CD8-positive, alpha-beta memory T cell (primary cell): ENCODE results near the gene QARS1. TPM values are rescaled to one million over a fixed set of nuclear protein-coding genes. Genes with fewer than 3 reads are reported as not detected.

ENCODE experiments used
- CTCF ChIA-PET: fragments of 350-600 bp; sonication (Branson Sonifier 250); formaldehyde crosslinking; loops from one replicate; lab custom pipeline; 2021; ENCODE audit warnings: antibody characterized with exemption; lab: Charles Lee
- POLR2A ChIA-PET: fragments of 350-600 bp; sonication (Branson Sonifier 250); formaldehyde crosslinking; loops from one replicate; lab custom pipeline; 2021; ENCODE audit warnings: antibody characterized with exemption; lab: Charles Lee
- DNase-seq, 5 donors: peaks; one replicate each; pipeline versions ENCODE4 v3.0.0 to v3.0.0-alpha.2; 2020 to 2022; ENCODE audit warnings: mixed read lengths in 1 of 5
- H3K27ac ChIP-seq: one replicate; pipeline ENCODE4 v1.7.0; 2013; ENCODE audit warnings: low read depth, mild to moderate bottlenecking, low read length, moderate library complexity
- H3K27me3 ChIP-seq: 2 replicates; pipeline ENCODE4 v1.7.0; 2013; ENCODE audit warnings: low read length, mild to moderate bottlenecking; ENCODE audit not compliant: insufficient read depth, poor library complexity, severe bottlenecking
- H3K36me3 ChIP-seq: 2 replicates; pipeline ENCODE4 v1.7.0; 2013; ENCODE audit warnings: mild to moderate bottlenecking, low read length, moderate library complexity; ENCODE audit not compliant: insufficient read depth
- H3K4me1 ChIP-seq: 2 replicates; pipeline ENCODE4 v1.7.0; 2013; ENCODE audit warnings: mild to moderate bottlenecking, low read length, moderate library complexity; ENCODE audit not compliant: insufficient read depth
- H3K4me3 ChIP-seq: 2 replicates; pipeline ENCODE4 v1.7.0; 2013; ENCODE audit warnings: mild to moderate bottlenecking, low read length
- H3K9me3 ChIP-seq: 2 replicates; pipeline ENCODE4 v1.7.0; 2013; ENCODE audit warnings: mild to moderate bottlenecking, low read length
- H3K27ac Mint-ChIP-seq, 8 donors: one replicate each; pipeline ENCODE4 v1.8.0; 2020 to 2021; ENCODE audit warnings: mixed read lengths in 8 of 8, mild to moderate bottlenecking in 6 of 8, inconsistent platforms in 3 of 8, moderate library complexity in 3 of 8
- H3K27me3 Mint-ChIP-seq, 2 donors: one replicate each; pipeline ENCODE4 v1.8.0; 2020 to 2021; ENCODE audit warnings: mixed read lengths in 2 of 2, mild to moderate bottlenecking in 1 of 2, moderate library complexity in 1 of 2
- H3K36me3 Mint-ChIP-seq, 3 donors: one replicate each; pipeline ENCODE4 v1.8.0; 2020 to 2021; ENCODE audit warnings: mixed read lengths in 3 of 3, inconsistent platforms in 1 of 3, mild to moderate bottlenecking in 1 of 3
- H3K4me1 Mint-ChIP-seq, 3 donors: one replicate each; pipeline ENCODE4 v1.8.0; 2020 to 2021; ENCODE audit warnings: mixed read lengths in 3 of 3, inconsistent platforms in 1 of 3, mild to moderate bottlenecking in 1 of 3
- H3K4me3 Mint-ChIP-seq, 7 donors: one replicate each; pipeline ENCODE4 v1.8.0; 2020 to 2021; ENCODE audit warnings: mixed read lengths in 7 of 7, mild to moderate bottlenecking in 6 of 7, moderate library complexity in 4 of 7, inconsistent platforms in 2 of 7
- H3K9me3 Mint-ChIP-seq, 5 donors: one replicate each; pipeline ENCODE4 v1.8.0; 2020 to 2022; ENCODE audit warnings: mixed read lengths in 5 of 5, mild to moderate bottlenecking in 3 of 5, moderate library complexity in 2 of 5, inconsistent platforms in 1 of 5
- polyA plus RNA-seq: library from polyadenylated mRNA; unstranded; fragments of 300-500 nt; fragmentation: Illumina TruSeq; gene quantifications from one replicate; pipeline ENCODE4 v1.2.3, GENCODE V29; 2021
- total RNA-seq, 2 experiments: library from RNA; stranded (reverse); gene quantifications; one replicate each; pipeline ENCODE4 v1.2.3, GENCODE V29; 2021

The QARS1 gene
- total and polyA plus RNA-seq, 3 experiments from 2014 or later = 95.8 to 244 (median 233) TPM

DNA sequence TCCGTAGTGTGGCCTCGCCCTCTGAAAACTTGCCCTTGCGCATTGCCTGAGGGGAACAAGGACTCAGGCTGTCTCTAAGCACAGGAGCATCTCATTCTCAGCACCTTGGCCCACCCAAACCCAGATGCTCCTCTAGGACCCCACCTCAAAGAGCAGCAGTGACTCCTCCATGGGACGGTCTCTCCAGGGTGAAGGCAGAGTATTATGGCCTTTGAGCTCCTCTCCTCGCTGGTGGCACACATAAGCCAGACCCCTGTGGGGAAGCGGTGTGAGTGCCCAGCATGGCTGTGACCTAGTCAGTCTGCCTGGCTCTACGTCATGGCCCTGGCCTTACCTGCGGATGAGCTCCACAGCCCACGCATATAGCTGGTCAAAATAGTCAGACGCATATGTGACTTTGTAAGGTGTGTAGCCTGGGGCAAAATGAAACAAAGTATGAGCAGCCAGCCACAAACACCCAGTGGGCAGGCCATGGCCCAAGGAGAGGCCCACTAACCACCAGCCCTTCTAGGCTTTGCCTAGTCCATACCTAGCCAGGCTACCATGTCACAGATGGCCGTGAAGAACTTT, 4.4 kb downstream of the QARS1 start:
- no peaks in the 10 kb centered on the region for H3K9me3 ChIP-seq
- DNase-seq = no peak
- peak overlapping the region in 1 of 7 donors; percentile 58 for H3K4me3 Mint-ChIP-seq
- H3K4me1 ChIP-seq = peaks cover 15% of the 10 kb centered on the region
- no peaks in the 10 kb centered on the region for H3K9me3 Mint-ChIP-seq
- H3K27me3 Mint-ChIP-seq = no peaks in the 10 kb centered on the region
- CTCF ChIA-PET = no interaction called here
- H3K36me3 Mint-ChIP-seq = peaks cover 6 to 72% (median 10%) of the 10 kb centered on the region in 3 donors
- H3K27ac Mint-ChIP-seq = no peak overlapping the region
- peaks cover 21 to 25% (median 24%) of the 10 kb centered on the region in 3 donors for H3K4me1 Mint-ChIP-seq
- POLR2A ChIA-PET = interaction anchor here (1.3 kb wide), 1 partner anchor 21 kb away, joined by 3 read pairs; the partner anchor contains the start of gene USP19
- H3K4me3 ChIP-seq = no peak overlapping the region
- H3K27me3 ChIP-seq = no peaks in the 10 kb centered on the region
- peaks cover 47% of the 10 kb centered on the region for H3K36me3 ChIP-seq
- H3K27ac ChIP-seq = no peak overlapping the region

DNA sequence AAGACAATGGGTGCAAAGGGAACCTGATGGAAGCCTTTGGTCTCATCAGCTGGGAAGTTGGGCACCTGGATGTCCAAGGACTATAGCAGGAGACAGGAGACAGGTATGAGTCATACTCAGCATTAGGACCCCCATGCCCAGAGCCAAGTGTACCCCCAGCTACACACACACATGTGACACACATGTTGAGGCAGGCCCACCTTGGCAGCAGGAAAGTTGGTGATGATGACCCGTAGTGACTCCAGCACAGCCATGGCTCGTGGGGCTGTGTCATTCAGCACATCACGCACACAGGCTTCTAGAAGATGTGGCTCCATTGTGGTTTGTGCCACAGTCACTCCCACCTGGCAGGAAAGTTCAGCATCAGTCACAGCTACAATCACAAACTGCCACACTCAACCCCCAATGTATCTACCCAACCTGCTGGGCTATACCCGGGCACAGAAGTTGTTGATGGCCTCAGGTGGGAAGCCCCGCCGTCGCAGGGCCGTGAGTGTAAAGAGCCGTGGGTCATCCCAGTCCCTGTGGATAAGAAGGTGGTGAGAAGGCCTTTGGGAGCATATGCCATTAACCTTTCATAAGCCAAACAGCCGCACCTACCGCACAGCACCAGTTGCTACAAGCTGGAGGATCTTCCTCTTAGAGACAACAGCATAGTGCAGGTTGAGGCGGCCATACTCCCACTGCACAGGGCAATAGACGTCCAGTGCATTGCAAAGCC, 5.5 kb downstream of the QARS1 start:
- Mint-ChIP-seq H3K4me1 (peaks cover 15 to 20% (median 20%) of the 10 kb centered on the region in 3 donors), H3K27ac (peak overlapping the region in 3 of 8 donors; percentile 7 to 54 (median 9)), H3K4me3 (no peak overlapping the region), H3K27me3 (no peaks in the 10 kb centered on the region), H3K36me3 (peaks cover 6 to 68% (median 10%) of the 10 kb centered on the region in 3 donors), H3K9me3 (no peaks in the 10 kb centered on the region)
- Histone ChIP-seq H3K4me1 (peaks cover 17% of the 10 kb centered on the region), H3K9me3 (no peaks in the 10 kb centered on the region), H3K36me3 (peaks cover 47% of the 10 kb centered on the region), H3K4me3 (no peak overlapping the region), H3K27ac (no peak overlapping the region), H3K27me3 (no peaks in the 10 kb centered on the region)
- no peak for DNase-seq
- CTCF ChIA-PET = no interaction called here
- POLR2A ChIA-PET = interaction anchor here (1.3 kb wide), 1 partner anchor 22 kb away, joined by 3 read pairs; the partner anchor contains the start of gene USP19

DNA sequence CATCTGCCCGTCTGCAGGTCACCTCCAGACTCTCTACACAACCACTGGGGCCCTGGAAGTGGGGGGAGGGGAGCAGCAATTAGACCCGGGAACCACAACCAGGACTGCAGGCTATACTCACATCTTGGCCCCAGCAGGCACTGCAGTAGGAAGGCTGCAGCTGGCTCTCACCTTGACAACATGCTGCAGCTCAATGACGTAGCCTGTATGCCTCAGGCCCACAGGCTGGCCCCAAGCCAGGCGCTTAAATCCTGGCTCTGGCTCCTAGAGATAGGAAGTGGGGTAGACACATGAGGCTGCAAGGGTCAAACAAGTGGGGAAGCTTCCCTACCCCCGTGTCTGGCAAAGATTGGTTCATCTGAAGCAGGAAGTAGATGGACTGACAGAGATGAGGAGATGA, 6.1 kb downstream of the QARS1 start:
- Histone ChIP-seq H3K27me3 (no peaks in the 10 kb centered on the region), H3K36me3 (peaks cover 47% of the 10 kb centered on the region)
- POLR2A ChIA-PET = no interaction called here

DNA sequence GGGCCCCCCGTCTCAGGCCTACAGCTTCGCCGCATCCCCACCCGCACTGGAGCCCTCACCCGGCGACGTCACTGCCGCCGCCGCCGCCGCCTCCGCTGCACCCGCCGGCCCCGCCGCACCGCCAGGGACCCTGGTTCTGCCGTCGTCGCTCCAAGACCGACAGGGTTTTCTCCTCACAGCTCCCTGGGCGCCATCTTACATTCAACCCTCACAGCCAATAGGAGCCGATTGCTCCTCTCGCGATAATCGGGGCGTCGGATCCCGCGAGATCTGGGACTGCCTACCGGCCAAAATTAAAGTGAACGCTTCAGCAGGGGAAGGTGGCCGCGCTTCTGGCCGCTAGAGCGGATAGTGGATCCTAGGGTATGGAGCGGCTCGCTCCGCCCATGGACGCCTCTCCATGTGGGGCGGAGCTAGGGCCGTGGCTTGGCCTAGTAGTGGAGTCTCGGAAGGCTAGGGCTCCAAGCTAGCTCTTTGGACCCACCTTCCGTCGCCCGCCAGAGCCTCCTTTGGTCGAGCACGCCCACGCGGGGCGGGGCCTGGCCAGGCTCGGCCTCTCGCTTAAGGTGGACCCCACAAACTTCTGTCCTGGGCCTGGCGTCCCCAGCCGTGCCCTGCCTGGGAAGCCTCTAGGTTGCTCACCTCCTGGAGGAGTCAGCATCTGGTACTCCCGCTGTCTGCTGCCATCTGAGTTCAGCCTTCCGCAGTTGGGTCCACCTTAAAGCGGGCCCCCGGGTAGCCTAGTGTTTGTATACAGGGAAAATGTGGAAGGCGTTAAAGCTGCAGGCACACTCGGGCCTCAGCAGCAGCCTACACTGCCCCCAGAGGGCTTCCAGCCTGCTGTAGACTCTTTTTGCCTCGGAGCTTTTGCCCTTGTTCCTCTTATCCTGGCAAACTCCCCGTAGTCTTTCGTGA, 10.4 kb downstream of the QARS1 start, which contains the start of gene QRICH1:
Gene QRICH1 (minus strand): TSS at position 219 of the 915 bp plus-strand sequence. CDS start 17,054 bp downstream, outside the sequence.
- H3K27ac ChIP-seq = peak within 1 kb of the TSS; percentile 81
- Mint-ChIP-seq H3K4me1 (peaks cover 29 to 42% (median 40%) of the 10 kb centered on the region in 3 donors), H3K36me3 (peaks cover 0 to 53% (median 0%) of the 10 kb centered on the region in 3 donors), H3K27ac (peak within 1 kb of the TSS; percentile 94 to 98 (median 96)), H3K4me3 (peak within 1 kb of the TSS; percentile 90 to 98 (median 93)), H3K9me3 (no peaks in the 10 kb centered on the region), H3K27me3 (no peaks in the 10 kb centered on the region)
- peak; percentile 92 to 98 (median 96) for DNase-seq
- H3K4me1 ChIP-seq = peaks cover 36% of the 10 kb centered on the region
- CTCF ChIA-PET = interaction anchor here (0.5 to 5.4 kb wide), 23 partner anchors 10 to 350 kb away, joined by 3 to 30 read pairs (median 5); partner anchors contain the start of genes IMPDH2, LAMB2, NDUFAF3 and QARS1
- peak within 1 kb of the TSS; percentile 97 for H3K4me3 ChIP-seq
- H3K9me3 ChIP-seq = no peaks in the 10 kb centered on the region
- H3K36me3 ChIP-seq = peaks cover 14% of the 10 kb centered on the region
- H3K27me3 ChIP-seq = no peaks in the 10 kb centered on the region
- POLR2A ChIA-PET = interaction anchor here (0.5 to 3.6 kb wide), 26 partner anchors 8 to 1813 kb away, joined by 3 to 45 read pairs (median 4); partner anchors contain the start of genes DAG1, GNAI2, IMPDH2 and IP6K2

More for the DNA sequence above, 6.1 kb downstream of the QARS1 start:
- no peak for DNase-seq
- Mint-ChIP-seq H3K36me3 (peaks cover 6 to 67% (median 10%) of the 10 kb centered on the region in 3 donors), H3K4me3 (no peak overlapping the region), H3K27ac (peak overlapping the region in 1 of 8 donors; percentile 36), H3K9me3 (no peaks in the 10 kb centered on the region), H3K4me1 (peaks cover 8 to 14% (median 13%) of the 10 kb centered on the region in 3 donors), H3K27me3 (no peaks in the 10 kb centered on the region)
- Histone ChIP-seq H3K27ac (no peak overlapping the region), H3K4me1 (peaks cover 10% of the 10 kb centered on the region), H3K4me3 (no peak overlapping the region), H3K9me3 (no peaks in the 10 kb centered on the region)
- CTCF ChIA-PET = no interaction called here

DNA sequence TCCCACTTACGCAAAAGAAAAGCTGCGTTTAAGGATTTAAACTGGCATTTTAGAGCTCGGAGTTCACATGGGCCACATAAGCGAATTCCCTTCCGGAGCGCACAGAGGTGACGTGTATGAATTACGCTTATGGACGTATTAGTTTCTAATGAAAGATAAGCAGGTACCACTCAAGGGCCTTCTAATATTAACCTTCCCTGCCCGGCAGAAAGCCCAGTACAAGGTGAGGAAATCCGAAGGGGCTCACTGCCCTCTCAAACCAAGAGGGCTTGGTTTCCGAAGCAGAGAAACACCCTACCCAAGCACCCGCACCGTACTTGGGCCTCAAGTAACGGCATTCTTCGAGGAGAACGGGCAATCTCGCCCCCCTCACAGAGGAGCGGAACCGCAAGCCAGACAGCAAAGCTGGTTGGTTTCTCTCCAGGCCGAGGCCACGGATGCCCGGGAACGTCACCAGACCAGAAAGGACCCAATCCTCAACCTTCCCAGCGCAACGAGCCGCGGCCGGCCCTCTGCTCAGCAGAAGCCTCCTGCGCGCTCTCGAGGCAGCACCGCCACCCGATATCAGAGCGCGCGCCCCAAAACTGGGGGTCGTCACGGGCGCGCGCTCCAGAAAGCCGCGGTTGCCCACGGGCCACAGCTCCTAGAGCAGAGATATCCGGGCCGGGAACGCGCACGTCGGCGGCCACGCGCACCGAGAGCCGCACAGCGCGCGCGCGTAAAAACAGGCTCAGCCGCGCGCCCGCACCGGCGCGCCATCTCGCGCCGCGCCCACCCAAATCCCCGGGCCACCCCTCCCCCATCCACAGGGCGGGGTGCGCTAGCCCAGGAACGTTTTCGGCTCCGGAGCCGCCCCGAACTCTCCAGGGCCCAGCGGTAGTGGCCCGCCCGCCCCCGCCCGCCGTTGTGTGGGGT, 11.4 kb downstream of the QARS1 start:
- CTCF ChIA-PET = interaction anchor here (0.8 to 5.4 kb wide), 19 partner anchors 9 to 247 kb away, joined by 3 to 30 read pairs (median 5); partner anchors contain the start of genes IMPDH2, LAMB2, NDUFAF3 and QARS1
- Histone ChIP-seq H3K27ac (peak overlapping the region; percentile 81), H3K36me3 (peaks cover 6% of the 10 kb centered on the region)

DNA sequence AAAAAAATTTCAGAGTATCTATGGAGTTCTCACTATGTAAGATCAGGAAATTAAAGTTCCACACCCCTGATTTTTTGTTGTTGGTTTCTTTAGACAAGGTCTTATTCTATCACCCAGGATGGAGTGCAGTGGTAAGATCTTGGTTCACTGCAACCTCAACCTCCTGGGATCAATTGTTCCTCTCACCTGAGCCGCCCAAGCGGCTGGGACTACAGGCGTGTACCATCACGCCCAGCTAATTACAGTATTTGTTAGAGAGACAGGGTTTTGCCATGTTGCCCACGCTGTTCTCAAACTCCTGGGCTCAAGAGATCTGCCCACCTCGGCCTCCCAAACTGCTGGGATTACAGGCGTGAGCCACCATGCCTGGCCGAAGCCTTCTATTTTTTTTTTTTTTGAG, 23.1 kb downstream of the QARS1 start:
- Mint-ChIP-seq H3K36me3 (peaks cover 0 to 30% (median 2%) of the 10 kb centered on the region in 3 donors), H3K9me3 (no peaks in the 10 kb centered on the region), H3K4me3 (peak overlapping the region in 1 of 7 donors; percentile 13), H3K4me1 (peaks cover 16 to 58% (median 19%) of the 10 kb centered on the region in 3 donors), H3K27ac (no peak overlapping the region), H3K27me3 (no peaks in the 10 kb centered on the region)
- H3K4me1 ChIP-seq = peaks cover 6% of the 10 kb centered on the region
- POLR2A ChIA-PET = interaction anchor here (0.6 kb wide), 1 partner anchor 37 kb away, joined by 7 read pairs; no protein-coding TSS in a partner anchor
- CTCF ChIA-PET = interaction anchor here (1.5 kb wide), 1 partner anchor 40 kb away, joined by 3 read pairs; the partner anchor contains the start of gene USP19
- no peaks in the 10 kb centered on the region for H3K27me3 ChIP-seq
- H3K36me3 ChIP-seq = peaks cover 12% of the 10 kb centered on the region
- no peak overlapping the region for H3K4me3 ChIP-seq
- no peak for DNase-seq
- H3K27ac ChIP-seq = no peak overlapping the region
- H3K9me3 ChIP-seq = no peaks in the 10 kb centered on the region

More for the DNA sequence above, 11.4 kb downstream of the QARS1 start:
- Histone ChIP-seq H3K4me1 (peaks cover 36% of the 10 kb centered on the region), H3K9me3 (no peaks in the 10 kb centered on the region), H3K4me3 (peak overlapping the region; percentile 97), H3K27me3 (no peaks in the 10 kb centered on the region)
- Mint-ChIP-seq H3K27me3 (no peaks in the 10 kb centered on the region), H3K4me3 (peak overlapping the region; percentile 90 to 98 (median 93)), H3K4me1 (peaks cover 31 to 46% (median 45%) of the 10 kb centered on the region in 3 donors), H3K36me3 (peaks cover 0 to 48% (median 0%) of the 10 kb centered on the region in 3 donors), H3K9me3 (no peaks in the 10 kb centered on the region), H3K27ac (peak overlapping the region; percentile 93 to 97 (median 95))
- peak; percentile 73 to 88 (median 83) for DNase-seq
- POLR2A ChIA-PET = interaction anchor here (0.5 to 3.6 kb wide), 28 partner anchors 7 to 1812 kb away, joined by 3 to 45 read pairs (median 4); partner anchors contain the start of genes DAG1, GNAI2, IMPDH2 and IP6K2
